Kidney (tissue), 14 donors: ENCODE measurements around the gene OR2AK2. TPM values are rescaled to one million over a fixed set of nuclear protein-coding genes. Genes with fewer than 3 reads are reported as not detected.

Experiments
- DNase-seq, 5 donors: peaks; one replicate each; pipeline ENCODE4 v3.0.0-alpha.2; 2013 to 2020
- FAIRE-seq: peaks from 2 replicates; lab custom pipeline; 2012; peaks lifted over from hg19 to GRCh38; lab: Jason Lieb, UNC
- H3K27ac ChIP-seq, 2 donors: one replicate each; pipeline ENCODE4 v1.7.0; 2013; ENCODE audit warnings: low read depth in 2 of 2, low read length in 2 of 2, inconsistent platforms in 1 of 2
- H3K27me3 ChIP-seq: one replicate; pipeline ENCODE4 v1.7.1; 2013; ENCODE audit warnings: low read length, inconsistent platforms; ENCODE audit not compliant: control insufficient read depth, insufficient read depth
- H3K36me3 ChIP-seq, 3 donors: one replicate each; pipeline versions ENCODE4 v1.7.0 to v1.7.1; 2013; ENCODE audit warnings: low read length in 3 of 3, control low read depth in 1 of 3, inconsistent platforms in 1 of 3; ENCODE audit not compliant: insufficient read depth in 3 of 3, control insufficient read depth in 2 of 3
- H3K4me1 ChIP-seq, 3 donors: one replicate each; pipeline versions ENCODE4 v1.7.0 to v1.7.1; 2013; ENCODE audit warnings: low read length in 3 of 3, inconsistent platforms in 1 of 3, low read depth in 1 of 3; ENCODE audit not compliant: control insufficient read depth in 2 of 3, insufficient read depth in 2 of 3
- H3K4me3 ChIP-seq, 3 donors: one replicate each; pipeline versions ENCODE4 v1.7.0 to v1.8.1; 2013; ENCODE audit warnings: low read length in 3 of 3, control low read depth in 1 of 3, inconsistent platforms in 1 of 3
- H3K9ac ChIP-seq, 3 donors: one replicate each; pipeline versions ENCODE4 v1.7.0 to v1.7.1; 2013; ENCODE audit warnings: low read length in 3 of 3, control low read depth in 1 of 3, inconsistent platforms in 1 of 3
- H3K9me3 ChIP-seq, 3 donors: one replicate each; pipeline versions ENCODE4 v1.7.0 to v1.7.1; 2013; ENCODE audit warnings: low read length in 3 of 3, control low read depth in 1 of 3, inconsistent platforms in 1 of 3; ENCODE audit not compliant: control insufficient read depth in 2 of 3, insufficient read depth in 1 of 3
- CTCF ChIP-seq: IDR thresholded peaks from 3 replicates; pipeline ENCODE4 v1.5.1; 2012; ENCODE audit warnings: mild to moderate bottlenecking, moderate library complexity, borderline replicate concordance; ENCODE audit not compliant: insufficient read depth; ENCODE audit errors: extremely low read depth
- intact Hi-C: fragments of 100-400 bp; cut with DNase I; formaldehyde crosslinking; loops from one replicate; pipeline ENCODE4 v1.11.1; 2022
- polyA plus RNA-seq: library from polyadenylated mRNA; stranded (reverse); fragments of 350-450 nt; fragmentation: Illumina TruSeq; extraction: RNeasy Lipid Tissue Mini Kit (QIAGEN cat#74804); gene quantifications from one replicate; pipeline ENCODE4 v1.2.3, GENCODE V29; 2014; ENCODE audit warnings: low read depth, low replicate concordance; ENCODE audit not compliant: insufficient read depth
- total RNA-seq: library from RNA; stranded (reverse); fragmentation: NEBNext Ultra II Directional; extraction: Animal tissue kit (Norgen Biotek cat#: 25700); gene quantifications from one replicate; pipeline ENCODE4 v1.2.1, GENCODE V29; 2021
- donor health status: control.
- donor health status: control.
- donor health status: control.
- donor health status: control.
- donor health status: control.
- donor health status: DM: yes; HTN: yes; CAD: no.
- donor health status: Normal renal cell carcinoma (clear cell type).

OR2AK2 gene
- total and polyA plus RNA-seq, 2 donors from 2014 or later, result not detected

- intact Hi-C loops, result no loop called here
These were observed 22.4 kb upstream of the OR2AK2 start for GRCh38 chr1:247942624-247943023.

GRCh38 chr1:247948558-247948957 lies 16.5 kb upstream of the OR2AK2 start, which contains the start of gene OR2L8:
OR2L8 (plus strand) TSS chr1:247948858; CDS start chr1:247948858, 0 bp downstream.
- intact Hi-C loops, result no loop called here
- Histone ChIP-seq H3K27me3 (no peaks in the 10 kb centered on the region), H3K4me3 (no peak within 1 kb of the TSS), H3K4me1 (no peaks in the 10 kb centered on the region), H3K36me3 (no peaks in the 10 kb centered on the region), H3K27ac (no peak within 1 kb of the TSS), H3K9me3 (no peaks in the 10 kb centered on the region), H3K9ac (no peak within 1 kb of the TSS)
- no peak for DNase-seq
- no peak for TF ChIP-seq CTCF
- FAIRE-seq, result no peak

More at GRCh38 chr1:247942624-247943023, 22.4 kb upstream of the OR2AK2 start:
- TF ChIP-seq CTCF, result no peak
- Histone ChIP-seq H3K36me3 (no peaks in the 10 kb centered on the region), H3K9me3 (no peaks in the 10 kb centered on the region), H3K27me3 (no peaks in the 10 kb centered on the region), H3K27ac (no peak overlapping the region), H3K4me3 (no peak overlapping the region), H3K9ac (no peak overlapping the region), H3K4me1 (no peaks in the 10 kb centered on the region)
- no peak for FAIRE-seq
- no peak for DNase-seq

GRCh38 chr1:247953408-247953807 lies 11.6 kb upstream of the OR2AK2 start:
- no peak for FAIRE-seq
- intact Hi-C loops, result no loop called here
- Histone ChIP-seq H3K9ac (no peak overlapping the region), H3K4me1 (no peaks in the 10 kb centered on the region), H3K4me3 (no peak overlapping the region), H3K36me3 (no peaks in the 10 kb centered on the region), H3K9me3 (no peaks in the 10 kb centered on the region), H3K27ac (no peak overlapping the region), H3K27me3 (no peaks in the 10 kb centered on the region)
- TF ChIP-seq CTCF, result no peak
- no peak for DNase-seq

GRCh38 chr1:247961791-247962190 lies 3.2 kb upstream of the OR2AK2 start:
- H3K9ac ChIP-seq, result no peak overlapping the region
- TF ChIP-seq CTCF, result no peak
- no peak overlapping the region for H3K4me3 ChIP-seq
- H3K27ac ChIP-seq, result no peak overlapping the region
- no peaks in the 10 kb centered on the region for H3K27me3 ChIP-seq
- intact Hi-C loops, result no loop called here
- H3K4me1 ChIP-seq, result no peaks in the 10 kb centered on the region
- FAIRE-seq (no peak), DNase-seq (no peak)
- H3K9me3 ChIP-seq, result no peaks in the 10 kb centered on the region
- H3K36me3 ChIP-seq, result no peaks in the 10 kb centered on the region
